Left lung (tissue), 10 donors: ENCODE results near the gene RTP3. TPM values are rescaled to one million over a fixed set of nuclear protein-coding genes. Genes with fewer than 3 reads are reported as not detected.

Experiments used
- ATAC-seq: fragments of 200-7000 bp; cut with Tn5 transposase; one replicate; pipeline ENCODE4 v1.9.1; 2020; ENCODE audit warnings: moderate library complexity
- DNase-seq, 4 donors: peaks; one replicate each; pipeline ENCODE4 v3.0.0-alpha.2; 2013 to 2020
- H3K27ac ChIP-seq, 2 donors: fragments of 200-600 bp; sonication (generic) in 1 of 2; one replicate each; pipeline versions ENCODE4 v1.5.0 to v1.8.0; 2020 to 2021
- H3K27me3 ChIP-seq, 2 donors: fragments of 200-600 bp; sonication (generic) in 1 of 2; one replicate each; pipeline versions ENCODE4 v1.5.0 to v1.8.0; 2020 to 2021
- H3K36me3 ChIP-seq, 2 donors: fragments of 200-600 bp; sonication (generic) in 1 of 2; one replicate each; pipeline versions ENCODE4 v1.5.0 to v1.8.0; 2020 to 2021
- H3K4me1 ChIP-seq, 2 donors: fragments of 200-600 bp; one replicate each; pipeline ENCODE4 v1.8.0; 2021
- H3K4me3 ChIP-seq, 2 donors: fragments of 200-600 bp; sonication (generic) in 1 of 2; one replicate each; pipeline versions ENCODE4 v1.5.0 to v1.8.0; 2020 to 2021; ENCODE audit warnings: mild to moderate bottlenecking in 1 of 2
- H3K9me3 ChIP-seq, 2 donors: fragments of 200-600 bp; sonication (generic) in 1 of 2; one replicate each; pipeline versions ENCODE4 v1.5.0 to v1.8.0; 2020 to 2021
- CTCF ChIP-seq, 2 donors: fragments of 200-600 bp; sonication (generic) in 1 of 2; IDR thresholded peaks; one replicate each; pipeline versions ENCODE4 v1.5.0 to v1.8.0; 2021; ENCODE audit warnings: antibody characterized with exemption in 2 of 2
- intact Hi-C, 2 donors: fragments of 100-400 bp; cut with DNase I; formaldehyde crosslinking; loops; one replicate each; pipeline versions ENCODE4 v1.11.2 to v1.14.2; 2022
- polyA plus RNA-seq, 6 donors: library from polyadenylated mRNA; unstranded; fragments of 120-200 nt; gene quantifications; one replicate each; pipeline ENCODE4 v1.2.1, GENCODE V29; 2013; ENCODE audit not compliant: insufficient read length in 6 of 6
- total RNA-seq, 2 donors: library from RNA; stranded (reverse); fragmentation: NEBNext Ultra II Directional; extraction: Animal tissue kit (Norgen Biotek cat#: 25700); gene quantifications; one replicate each; pipeline ENCODE4 v1.2.1, GENCODE V29; 2021
- donor health status: DM: no; HTN: yes; CAD: no.
- donor health status: DM: no; HTN: no; CAD: no.

RTP3 gene
- total and polyA plus RNA-seq, 8 donors: 0.13 TPM; not detected in 7

- H3K27me3 ChIP-seq: no peaks in the 10 kb centered on the region
- no peaks in the 10 kb centered on the region for H3K9me3 ChIP-seq
- H3K36me3 ChIP-seq: no peaks in the 10 kb centered on the region
- H3K4me1 ChIP-seq: peaks cover 0 to 7% of the 10 kb centered on the region in 2 donors
- ATAC-seq (no peak), DNase-seq (no peak)
- H3K27ac ChIP-seq: no peak overlapping the region
- H3K4me3 ChIP-seq: no peak overlapping the region
- no peak for TF ChIP-seq CTCF (IDR thresholded peaks at IDR 0.05)
- intact Hi-C loops: no loop called here
Observed at GRCh38 chr3:46540550-46540949, 42.8 kb downstream of the RTP3 start.

- H3K27me3 ChIP-seq: no peaks in the 10 kb centered on the region
- H3K36me3 ChIP-seq: no peaks in the 10 kb centered on the region
- DNase-seq (no peak), ATAC-seq (no peak)
- peaks cover 0 to 7% of the 10 kb centered on the region in 2 donors for H3K4me1 ChIP-seq
- no peak for TF ChIP-seq CTCF (IDR thresholded peaks at IDR 0.05)
- intact Hi-C loops: no loop called here
- H3K27ac ChIP-seq: no peak overlapping the region
- H3K4me3 ChIP-seq: no peak overlapping the region
- no peaks in the 10 kb centered on the region for H3K9me3 ChIP-seq
Observed at GRCh38 chr3:46541835-46542234, 44.1 kb downstream of the RTP3 start.

- no peak for TF ChIP-seq CTCF (IDR thresholded peaks at IDR 0.05)
- no peak for ATAC-seq
- Histone ChIP-seq H3K27me3 (no peaks in the 10 kb centered on the region), H3K4me1 (peaks cover 0 to 7% of the 10 kb centered on the region in 2 donors), H3K9me3 (no peaks in the 10 kb centered on the region), H3K27ac (no peak overlapping the region), H3K4me3 (no peak overlapping the region), H3K36me3 (no peaks in the 10 kb centered on the region)
- intact Hi-C loops: no loop called here
- DNase-seq: no peak
Observed at GRCh38 chr3:46542344-46542743, 44.6 kb downstream of the RTP3 start.

GRCh38 chr3:46542801-46543201, 45.0 kb downstream of the RTP3 start:
- DNase-seq: no peak
- Histone ChIP-seq H3K36me3 (no peaks in the 10 kb centered on the region), H3K9me3 (no peaks in the 10 kb centered on the region), H3K27ac (no peak overlapping the region), H3K4me3 (no peak overlapping the region), H3K27me3 (no peaks in the 10 kb centered on the region), H3K4me1 (peaks cover 0 to 7% of the 10 kb centered on the region in 2 donors)
- TF ChIP-seq CTCF (IDR thresholded peaks at IDR 0.05): no peak
- ATAC-seq: no peak
- intact Hi-C loops: no loop called here

DNA sequence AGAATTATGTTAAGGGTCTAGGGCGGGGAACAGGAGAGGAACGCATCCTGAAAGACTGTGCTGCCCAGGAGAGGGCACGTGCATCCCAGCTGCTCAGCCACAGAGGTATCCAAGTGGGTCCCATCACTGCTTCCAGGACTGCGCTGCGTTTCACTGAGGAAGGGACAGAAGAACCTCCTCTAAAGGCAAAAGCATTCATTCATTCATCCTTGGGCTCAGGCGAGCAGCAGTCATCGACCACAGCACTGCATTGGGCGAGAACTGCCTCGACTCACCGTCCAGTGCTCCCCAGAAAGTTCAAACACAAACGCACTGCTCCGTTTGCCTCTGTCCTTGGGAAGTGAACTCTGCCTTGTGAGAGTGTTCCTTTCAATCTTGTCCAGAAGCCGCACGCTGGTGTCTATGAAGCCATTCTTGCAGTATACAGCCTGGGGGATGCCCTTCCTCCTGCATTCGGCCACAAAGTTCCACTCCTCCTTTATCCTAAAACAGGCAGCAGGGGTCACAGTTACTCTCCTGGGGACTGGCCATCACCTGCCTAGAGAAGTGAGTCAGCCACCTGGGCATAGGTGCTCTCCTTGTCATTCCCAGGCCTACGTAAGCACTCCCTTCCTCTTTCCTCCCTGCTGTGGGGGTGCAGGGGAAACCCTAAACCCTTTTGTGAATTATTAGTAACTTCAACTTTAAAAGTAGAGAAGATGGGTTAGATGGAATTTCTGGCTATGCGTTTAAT, 47.2 kb downstream of the RTP3 start:
- intact Hi-C loops: no loop called here
- no peak for TF ChIP-seq CTCF (IDR thresholded peaks at IDR 0.05)
- no peak overlapping the region for H3K27ac ChIP-seq
- DNase-seq: no peak
- no peaks in the 10 kb centered on the region for H3K9me3 ChIP-seq
- H3K4me1 ChIP-seq: no peaks in the 10 kb centered on the region
- ATAC-seq: no peak
- no peak overlapping the region for H3K4me3 ChIP-seq
- H3K27me3 ChIP-seq: no peaks in the 10 kb centered on the region
- H3K36me3 ChIP-seq: no peaks in the 10 kb centered on the region
